ENCODE results near the gene EPM2AIP1. TPM values are rescaled to one million over a fixed set of nuclear protein-coding genes. Genes with fewer than 3 reads are reported as not detected.

The EPM2AIP1 gene
- polyA plus RNA-seq, 1 experiment, result 15.3 TPM

- DNase-seq (ENCODE audit: low read depth, low spot score), result peak; percentile 100
- H3K27me3 ChIP-seq (ENCODE audit: control insufficient read depth, insufficient read depth, low read length), result no peaks in the 10 kb centered on the region
- ChIA-PET CTCF (interaction anchor here (0.6 to 3.5 kb wide), 6 partner anchors 31 to 974 kb away, joined by 3 to 22 read pairs (median 4); no protein-coding TSS in a partner anchor), POLR2A (interaction anchor here (0.7 to 1.2 kb wide), 5 partner anchors 11 to 298 kb away, joined by 3 to 6 read pairs (median 3); no protein-coding TSS in a partner anchor)
- peak within 1 kb of the TSS; percentile 99 for H3K27ac ChIP-seq (ENCODE audit: low read depth, low read length)
- H3K9me3 ChIP-seq (ENCODE audit: control insufficient read depth, insufficient read depth, low read length), result no peaks in the 10 kb centered on the region; the same call in 1 of the 2 replicates
- peak within 1 kb of the TSS; percentile 91 for H3K4me3 ChIP-seq (ENCODE audit: low read depth, low read length)
- no peak for TF ChIP-seq CTCF (IDR thresholded peaks at IDR 0.05; ENCODE audit: low read depth, low read length)
Observed at GRCh38 chr3:36993326-36994283, 674 bp upstream of the EPM2AIP1 start, which contains the start of gene MLH1. MLH1 (plus strand) TSS chr3:36993518; CDS start chr3:36993548, 30 bp downstream.

GRCh38 chr3:36991923-36992805 is 767 bp downstream of the EPM2AIP1 start:
- H3K4me3 ChIP-seq (ENCODE audit: low read depth, low read length), result peak overlapping the region; percentile 91
- CTCF ChIA-PET, result interaction anchor here (0.6 to 3.5 kb wide), 7 partner anchors 12 to 1529 kb away, joined by 3 to 22 read pairs (median 3); no protein-coding TSS in a partner anchor
- H3K9me3 ChIP-seq (ENCODE audit: control insufficient read depth, insufficient read depth, low read length), result no peaks in the 10 kb centered on the region; the same call in 1 of the 2 replicates
- H3K27me3 ChIP-seq (ENCODE audit: control insufficient read depth, insufficient read depth, low read length), result no peaks in the 10 kb centered on the region
- peak; percentile 15 for DNase-seq (ENCODE audit: low read depth, low spot score)
- POLR2A ChIA-PET, result interaction anchor here (0.7 to 1.2 kb wide), 3 partner anchors 9 to 299 kb away, joined by 3 to 6 read pairs (median 4); no protein-coding TSS in a partner anchor
- H3K27ac ChIP-seq (ENCODE audit: low read depth, low read length), result peak overlapping the region; percentile 99
- no peak for TF ChIP-seq CTCF (IDR thresholded peaks at IDR 0.05; ENCODE audit: low read depth, low read length)

GRCh38 chr3:36991147-36991546 is 1.8 kb downstream of the EPM2AIP1 start:
- Histone ChIP-seq H3K27ac (ENCODE audit: low read depth, low read length) (no peak overlapping the region), H3K9me3 (ENCODE audit: control insufficient read depth, insufficient read depth, low read length) (no peaks in the 10 kb centered on the region; the same call in 1 of the 2 replicates), H3K4me3 (ENCODE audit: low read depth, low read length) (peak overlapping the region; percentile 91), H3K27me3 (ENCODE audit: control insufficient read depth, insufficient read depth, low read length) (no peaks in the 10 kb centered on the region)
- no peak for TF ChIP-seq CTCF (IDR thresholded peaks at IDR 0.05; ENCODE audit: low read depth, low read length)
- ChIA-PET POLR2A (no interaction called here), CTCF (interaction anchor here (0.8 to 3.5 kb wide), 3 partner anchors 11 to 1530 kb away, joined by 3 to 22 read pairs (median 3); no protein-coding TSS in a partner anchor)
- no peak for DNase-seq (ENCODE audit: low read depth, low spot score)

GRCh38 chr3:36989568-36989967 is 3.4 kb downstream of the EPM2AIP1 start:
- no peak for TF ChIP-seq CTCF (IDR thresholded peaks at IDR 0.05; ENCODE audit: low read depth, low read length)
- Histone ChIP-seq H3K27ac (ENCODE audit: low read depth, low read length) (no peak overlapping the region), H3K27me3 (ENCODE audit: control insufficient read depth, insufficient read depth, low read length) (no peaks in the 10 kb centered on the region), H3K4me3 (ENCODE audit: low read depth, low read length) (no peak overlapping the region), H3K9me3 (ENCODE audit: control insufficient read depth, insufficient read depth, low read length) (no peaks in the 10 kb centered on the region; the same call in 1 of the 2 replicates)
- CTCF ChIA-PET, result interaction anchor here (0.6 to 1.7 kb wide), 3 partner anchors 31 to 224 kb away, joined by 5 to 9 read pairs (median 5); no protein-coding TSS in a partner anchor
- no peak for DNase-seq (ENCODE audit: low read depth, low spot score)
- POLR2A ChIA-PET, result interaction anchor here (0.5 to 0.6 kb wide), 2 partner anchors 172 to 531 kb away, joined by 3 to 9 read pairs; no protein-coding TSS in a partner anchor
